ENCODE results near the gene ZBTB7C.

Gene ZBTB7C

GRCh38 chr18:48011926-48012465 is 397.2 kb downstream of the ZBTB7C start:
- no peak for DNase-seq

DNA sequence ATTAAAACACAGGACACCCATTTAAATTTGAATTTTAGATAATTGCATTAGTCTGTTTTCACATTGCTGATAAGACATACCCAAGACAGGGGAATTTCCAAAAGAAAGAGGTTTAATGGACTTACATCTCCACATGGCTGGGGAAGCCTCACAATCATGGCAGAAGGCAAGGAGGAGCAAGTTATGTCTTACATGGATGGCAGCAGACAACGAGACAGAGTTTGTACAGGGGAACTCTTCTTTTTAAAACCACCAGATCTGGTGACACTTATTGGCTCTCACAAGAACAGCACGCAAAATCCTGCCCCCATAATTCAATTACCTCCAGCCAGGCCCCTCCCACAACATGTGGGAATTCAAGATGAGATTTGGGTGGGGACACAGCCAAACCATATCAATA is 398.9 kb downstream of the ZBTB7C start:
- no peak for DNase-seq

DNA sequence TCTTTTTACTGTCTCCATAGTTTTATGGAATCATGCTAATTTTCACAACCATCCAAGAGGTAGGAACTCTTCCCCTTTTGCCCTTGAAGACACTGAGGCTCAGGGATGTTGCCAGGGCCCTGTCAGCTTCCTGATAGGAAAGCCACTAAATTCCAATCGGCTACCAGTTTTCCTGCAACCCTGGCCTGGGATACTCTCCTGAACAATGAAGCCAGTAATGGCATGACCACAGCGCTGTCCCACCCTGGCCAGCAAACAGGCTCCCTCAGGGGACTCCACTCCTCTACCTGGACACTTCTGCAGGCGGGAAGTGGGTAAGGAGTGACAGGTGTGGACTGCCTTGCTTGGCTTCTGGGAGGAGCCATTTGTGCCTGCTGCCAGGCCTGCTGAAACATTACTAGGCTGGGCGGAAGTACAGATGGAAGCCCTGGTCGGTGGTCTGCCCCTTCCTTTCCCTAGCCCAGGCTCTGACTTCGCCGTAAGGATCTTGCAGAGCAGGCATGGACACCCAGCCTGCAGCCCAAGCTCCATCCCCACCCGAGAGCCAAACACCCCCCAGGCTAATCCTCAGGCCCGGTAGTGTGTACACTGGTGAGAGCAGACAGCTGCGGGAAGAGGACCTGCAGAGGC is 400.0 kb downstream of the ZBTB7C start:
- DNase-seq, result no peak

DNA sequence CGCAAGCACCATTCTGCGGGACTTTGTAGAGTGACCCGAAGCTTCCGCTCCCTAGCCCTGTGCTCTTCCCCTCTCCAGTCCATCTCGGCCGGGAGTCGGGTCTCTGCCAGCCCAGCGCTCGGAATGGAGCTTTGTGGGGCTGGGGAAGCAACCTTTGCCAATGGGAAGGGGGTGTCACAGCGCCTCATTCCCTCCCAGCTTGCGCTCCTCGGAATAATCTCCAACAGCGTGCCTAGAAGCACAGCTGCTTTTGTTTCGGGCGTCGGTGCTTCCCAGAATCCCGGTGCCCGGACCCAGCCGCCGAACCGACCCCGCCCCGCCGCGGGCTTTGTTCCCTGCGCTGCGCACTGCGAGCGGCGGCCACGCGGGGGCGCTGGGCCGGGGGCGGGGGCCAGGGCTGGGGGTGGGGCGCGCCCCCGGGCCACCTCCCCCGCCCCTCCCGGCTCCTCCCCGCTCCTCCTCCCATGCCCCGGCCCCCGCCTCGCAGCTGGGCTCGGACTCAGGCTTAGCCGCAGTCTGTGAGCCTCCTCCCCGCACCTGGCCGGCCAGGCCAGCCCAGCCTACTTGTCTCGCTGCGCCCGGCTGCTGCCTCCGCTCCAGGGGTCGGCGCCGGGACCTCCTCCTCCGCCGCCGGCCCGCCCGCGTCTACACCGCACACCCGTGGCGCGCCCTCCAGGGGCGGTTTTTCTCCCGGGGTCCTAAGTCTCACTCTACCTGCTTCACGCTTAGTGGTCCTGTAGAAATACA is 401.1 kb downstream of the ZBTB7C start:
- DNase-seq, result peak; percentile 52

- DNase-seq, result no peak
These were observed 401.8 kb downstream of the ZBTB7C start for GRCh38 chr18:48007381-48007780.

DNA sequence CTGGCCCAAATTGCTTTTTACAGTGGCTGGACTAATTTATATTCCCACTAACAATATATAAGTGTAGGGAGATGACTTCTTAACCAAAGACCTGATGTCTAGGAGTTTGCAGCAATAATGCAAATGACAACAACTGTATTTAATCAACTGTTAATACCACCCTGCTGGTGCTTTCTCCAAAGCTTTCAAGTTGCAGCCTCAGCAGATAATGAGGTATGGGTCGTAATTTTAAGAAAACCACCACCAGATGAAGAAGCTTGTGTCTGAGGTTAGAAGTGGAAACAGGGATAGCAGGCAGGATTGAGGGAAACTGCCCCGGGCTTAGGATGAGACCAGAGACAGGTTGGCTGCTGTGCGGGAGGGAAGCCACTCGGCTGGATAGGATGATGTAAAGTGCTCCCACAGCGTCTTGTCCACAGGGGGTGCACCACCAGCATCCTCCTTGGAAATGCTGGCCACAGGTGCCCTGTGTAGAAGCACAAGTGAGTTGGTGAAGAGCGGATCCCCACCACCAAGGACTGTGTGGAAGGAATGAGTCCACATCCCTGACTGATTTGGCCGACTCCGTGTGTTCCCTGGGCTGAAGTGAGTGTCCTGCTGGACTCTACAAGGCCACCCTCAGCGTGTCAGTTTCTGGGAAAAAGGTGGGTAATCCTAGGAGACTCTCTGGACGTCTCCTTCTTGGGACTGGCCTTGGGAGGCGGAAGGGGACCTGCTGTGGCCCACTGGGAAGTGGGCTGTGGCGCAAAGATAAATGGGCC is 402.6 kb downstream of the ZBTB7C start:
- no peak for DNase-seq

DNA sequence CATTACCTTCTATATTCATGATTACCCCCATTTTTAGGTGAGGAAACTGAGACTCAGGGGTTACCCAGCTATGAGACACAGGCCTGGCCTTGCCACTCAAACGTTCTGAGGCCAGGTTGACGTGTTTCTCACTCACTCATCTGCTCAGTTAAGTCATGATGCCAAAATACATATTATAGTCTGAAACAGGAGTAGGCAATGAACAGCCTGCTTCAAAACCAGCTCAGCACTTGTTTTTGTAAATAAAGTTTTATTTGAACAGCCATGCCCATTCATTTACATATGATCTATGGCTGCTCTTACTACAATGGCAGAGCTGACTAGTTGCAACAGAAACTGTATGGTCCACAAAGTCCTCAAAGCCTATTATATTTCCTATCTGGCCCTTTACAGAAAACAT is 404.6 kb downstream of the ZBTB7C start:
- DNase-seq, result no peak

- peak; percentile 14 for DNase-seq
These were observed 405.5 kb downstream of the ZBTB7C start for GRCh38 chr18:48003426-48004349.

DNA sequence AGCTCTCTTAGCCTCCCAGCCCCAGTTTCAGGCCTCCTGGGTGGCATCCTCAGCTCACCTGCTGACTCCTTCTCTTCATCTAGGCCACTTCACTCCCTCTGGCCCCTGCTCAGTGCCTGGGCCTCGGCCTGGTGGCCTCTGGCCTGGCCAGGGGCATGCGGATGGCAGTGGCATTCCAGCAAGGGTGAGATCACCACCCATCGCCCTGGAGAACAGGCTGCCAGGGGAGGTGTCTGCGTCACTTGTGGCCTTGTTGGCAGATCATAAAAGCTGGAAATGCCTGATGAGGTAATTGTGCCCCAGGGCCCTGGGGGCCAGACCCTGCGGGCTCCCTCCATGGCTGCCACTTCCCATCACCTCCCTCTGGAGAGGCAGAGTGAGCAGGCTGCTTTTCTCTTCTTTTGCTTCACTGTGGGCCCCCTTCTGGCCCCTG is 406.2 kb downstream of the ZBTB7C start:
- DNase-seq, result peak; percentile 30

DNA sequence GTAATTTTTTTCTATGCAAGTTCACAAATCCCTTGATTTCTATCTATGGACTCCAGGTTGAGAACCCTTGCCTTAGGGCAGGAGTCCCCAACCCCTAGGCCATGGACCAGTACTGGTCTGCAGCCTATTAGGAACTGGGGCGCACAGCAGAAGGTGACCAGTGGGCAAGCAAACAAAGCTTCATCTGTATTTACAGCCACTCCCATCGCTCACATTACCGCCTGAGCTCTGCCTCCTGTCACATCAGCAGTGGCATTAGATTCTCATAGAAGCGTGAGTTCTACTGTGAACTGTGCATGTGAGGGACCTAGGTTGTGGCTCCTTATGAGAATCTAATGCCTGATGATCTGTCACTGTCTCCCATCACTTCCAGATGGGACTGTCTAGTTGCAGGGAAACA is 408.5 kb downstream of the ZBTB7C start:
- DNase-seq, result no peak

- DNase-seq, result no peak
These were observed 409.4 kb downstream of the ZBTB7C start for GRCh38 chr18:47999801-48000248.

- DNase-seq, result no peak
These were observed 411.8 kb downstream of the ZBTB7C start for GRCh38 chr18:47997338-47997780.

- DNase-seq, result peak; percentile 72
These were observed 413.1 kb downstream of the ZBTB7C start for GRCh38 chr18:47996091-47996541.

DNA sequence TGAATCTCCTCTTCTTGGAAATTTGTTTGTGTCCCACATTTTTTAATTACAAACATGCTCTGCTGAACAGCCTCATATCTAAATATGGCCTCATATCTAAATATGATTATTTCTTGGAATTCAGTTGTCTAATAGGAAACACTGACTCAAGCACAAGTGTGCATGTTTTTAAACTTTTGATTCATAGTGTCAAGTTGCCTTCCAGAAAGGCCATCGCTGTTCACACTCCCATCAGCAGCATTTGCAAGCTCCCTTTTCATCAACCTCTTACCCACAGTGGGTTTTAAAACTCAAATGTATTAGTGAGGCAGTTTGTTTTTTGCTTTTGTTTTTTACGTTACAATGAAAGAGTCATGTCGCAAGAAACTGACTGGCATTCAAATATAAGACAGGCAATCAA is 413.5 kb downstream of the ZBTB7C start:
- DNase-seq, result no peak

DNA sequence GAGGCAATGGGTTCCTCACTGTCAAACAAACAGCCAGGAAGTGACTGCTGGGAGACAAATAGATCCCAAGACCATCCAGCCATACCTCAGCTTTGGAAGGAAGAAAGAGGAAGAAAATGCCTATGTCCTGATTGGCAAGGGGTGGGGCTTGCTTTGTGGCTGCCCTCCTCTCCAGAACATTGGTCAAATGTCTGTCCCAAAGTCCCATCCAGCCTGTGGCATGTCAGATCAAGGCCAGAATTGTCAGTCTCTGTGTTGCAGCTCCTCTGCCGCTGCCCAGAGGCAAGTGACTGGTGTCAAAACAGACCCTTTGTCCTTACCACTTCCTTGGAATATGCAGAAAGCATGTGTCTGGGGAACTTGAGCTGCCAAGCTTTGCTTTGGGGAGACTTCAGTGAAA is 415.8 kb downstream of the ZBTB7C start:
- DNase-seq, result no peak

- DNase-seq, result no peak
These were observed 416.2 kb downstream of the ZBTB7C start for GRCh38 chr18:47992976-47993375.

- DNase-seq, result no peak
These were observed 416.9 kb downstream of the ZBTB7C start for GRCh38 chr18:47992266-47992665.

- DNase-seq, result no peak
These were observed 418.2 kb downstream of the ZBTB7C start for GRCh38 chr18:47990981-47991380.

DNA sequence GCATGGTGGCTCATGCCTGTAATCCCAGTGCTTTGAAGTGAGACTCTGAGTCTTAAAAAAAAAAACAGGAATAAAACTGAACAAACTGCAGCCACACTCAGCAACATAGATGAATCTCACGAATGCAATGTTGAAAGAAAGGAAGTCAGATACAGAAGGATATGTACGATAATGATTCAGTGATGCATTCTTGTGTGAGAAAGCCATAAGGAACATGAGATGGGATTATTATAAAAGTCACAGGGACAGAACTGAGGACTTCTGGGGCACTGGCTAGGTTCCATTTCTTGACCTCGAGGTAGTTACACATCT is 421.8 kb downstream of the ZBTB7C start:
- no peak for DNase-seq

DNA sequence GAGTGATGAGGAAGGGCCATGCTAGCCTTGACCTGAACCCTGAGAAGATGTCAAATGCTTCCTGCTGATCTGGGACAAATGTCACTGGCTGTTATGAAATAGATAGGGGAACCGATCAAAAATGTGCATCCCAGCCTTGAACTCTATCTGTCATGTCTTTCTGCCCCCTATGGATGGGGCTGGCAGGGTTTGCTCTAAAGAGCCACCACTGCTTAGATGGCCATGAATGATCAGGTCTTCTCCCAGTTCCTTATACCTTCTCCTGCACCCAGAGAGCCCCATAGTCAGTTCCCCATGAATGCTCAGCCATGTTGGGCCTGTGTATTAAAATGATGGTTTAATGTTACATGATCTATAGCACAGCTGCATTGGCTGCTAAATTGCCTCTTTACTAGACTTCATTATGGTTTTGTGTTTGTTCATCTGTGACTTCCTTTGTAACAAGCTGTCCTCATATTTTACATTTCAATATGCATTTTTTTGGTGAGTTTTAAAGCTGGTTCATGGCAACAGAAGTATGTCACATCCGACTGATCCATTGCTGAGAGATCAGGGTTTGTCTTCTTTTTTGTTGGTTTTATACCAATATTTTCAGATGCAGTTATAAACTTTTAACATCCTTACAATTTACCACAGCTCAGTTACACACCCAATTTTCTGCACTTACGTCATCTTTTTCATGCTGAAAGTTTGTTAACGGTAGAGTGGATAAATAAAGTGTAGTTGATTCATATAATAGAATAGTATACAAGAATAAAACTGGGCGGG is 422.4 kb downstream of the ZBTB7C start:
- peak; percentile 27 for DNase-seq

DNA sequence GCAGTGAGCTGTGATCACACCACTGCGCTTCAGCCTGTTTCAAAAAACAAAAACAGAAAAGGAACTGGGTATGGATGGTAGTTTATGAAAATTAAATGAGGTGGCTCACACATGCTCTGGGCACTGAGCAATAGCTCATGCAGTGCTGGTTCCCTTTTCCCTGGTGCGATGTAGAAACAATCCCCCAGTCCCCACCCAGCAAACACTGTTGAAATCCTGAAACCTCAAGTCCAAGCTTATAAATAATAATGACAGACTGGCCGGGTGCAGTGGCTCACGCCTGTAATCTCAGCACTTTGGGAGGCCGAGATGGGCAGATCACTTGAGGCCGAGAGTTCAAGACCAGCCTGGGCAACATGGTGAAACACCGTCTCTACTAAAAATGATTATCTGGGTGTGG is 423.3 kb downstream of the ZBTB7C start:
- no peak for DNase-seq

All from fibroblast of skin of abdomen (primary cell).